GM12878 (cell line): ENCODE measurements around the gene OGFOD2.

Experiments
- BACH1 ChIP-seq: fragments of 450-650 bp; IDR thresholded peaks from 2 replicates; pipeline ENCODE4 v1.6.1; 2017; ENCODE audit warnings: mild to moderate bottlenecking, borderline replicate concordance
- CREB1 ChIP-seq: IDR thresholded peaks from 2 replicates; pipeline ENCODE4 v1.6.1; 2012; ENCODE audit warnings: low read depth, mild to moderate bottlenecking, inconsistent platforms
- IKZF1 ChIP-seq: fragments of 450-650 bp; conservative IDR thresholded peaks from 2 replicates; pipeline ENCODE4 v1.6.1; 2017; ENCODE audit warnings: antibody characterized with exemption, mild to moderate bottlenecking
- JUND ChIP-seq: IDR thresholded peaks from 2 replicates; pipeline ENCODE4 v1.6.1; 2012; ENCODE audit warnings: low read depth, mild to moderate bottlenecking, low read length, improper control_type of control experiment, moderate library complexity
- SIN3A ChIP-seq: IDR thresholded peaks from 2 replicates; pipeline ENCODE4 v1.6.1; 2012; ENCODE audit warnings: low read depth, low read length, improper control_type of control experiment
- WRNIP1 ChIP-seq: IDR thresholded peaks from 2 replicates; pipeline ENCODE4 v1.6.1; 2011; ENCODE audit warnings: low read depth, low read length, improper control_type of control experiment, borderline replicate concordance
- ZNF217 ChIP-seq: fragments of 450-650 bp; IDR thresholded peaks from 2 replicates; pipeline ENCODE4 v1.6.1; 2017; ENCODE audit warnings: antibody characterized with exemption, mild to moderate bottlenecking
- TF ChIP-seq, protein P1 (sequence below): IDR thresholded peaks from 2 replicates; pipeline ENCODE4 v1.6.1; 2012; ENCODE audit warnings: low read length, inconsistent platforms
- TF ChIP-seq, protein P2 (sequence below), 3 experiments: IDR thresholded peaks in 2 of 3; conservative IDR thresholded peaks in 1 of 3; 2 replicates each; pipeline ENCODE4 v1.5.1; 2011; ENCODE audit warnings: low read depth in 3 of 3, low read length in 3 of 3, mild to moderate bottlenecking in 3 of 3, control low read depth in 2 of 3, moderate library complexity in 2 of 3, inconsistent platforms in 1 of 3, mixed read lengths in 1 of 3; ENCODE audit not compliant: control insufficient read depth in 2 of 3, insufficient read depth in 1 of 3; ENCODE audit errors: extremely low read depth in 1 of 3
- TF ChIP-seq, protein P3 (sequence below): IDR thresholded peaks from 2 replicates; pipeline ENCODE4 v1.6.1; 2011; ENCODE audit warnings: low read depth, mild to moderate bottlenecking, low read length, moderate library complexity, borderline replicate concordance; ENCODE audit errors: extremely low read depth

DNA sequence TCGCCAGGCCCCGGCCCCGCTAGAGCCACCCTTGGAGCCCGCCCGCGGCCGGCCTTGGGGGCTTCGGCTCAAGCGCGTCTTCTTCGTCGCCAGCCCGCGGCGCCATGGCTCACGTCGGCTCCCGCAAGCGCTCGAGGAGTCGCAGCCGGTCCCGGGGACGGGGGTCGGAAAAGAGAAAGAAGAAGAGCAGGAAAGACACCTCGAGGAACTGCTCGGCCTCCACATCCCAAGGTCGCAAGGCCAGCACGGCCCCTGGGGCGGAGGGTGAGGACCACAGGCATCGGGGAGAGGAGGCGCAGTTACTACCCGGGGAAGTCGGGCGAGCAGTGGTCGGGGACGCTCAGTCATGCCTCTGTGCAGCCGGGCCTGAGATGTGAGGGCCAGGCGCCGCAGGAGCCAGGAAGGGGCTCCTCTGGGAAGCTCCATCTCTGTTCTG is 6.0 kb downstream of the OGFOD2 start:
- TF ChIP-seq, protein P1, sequence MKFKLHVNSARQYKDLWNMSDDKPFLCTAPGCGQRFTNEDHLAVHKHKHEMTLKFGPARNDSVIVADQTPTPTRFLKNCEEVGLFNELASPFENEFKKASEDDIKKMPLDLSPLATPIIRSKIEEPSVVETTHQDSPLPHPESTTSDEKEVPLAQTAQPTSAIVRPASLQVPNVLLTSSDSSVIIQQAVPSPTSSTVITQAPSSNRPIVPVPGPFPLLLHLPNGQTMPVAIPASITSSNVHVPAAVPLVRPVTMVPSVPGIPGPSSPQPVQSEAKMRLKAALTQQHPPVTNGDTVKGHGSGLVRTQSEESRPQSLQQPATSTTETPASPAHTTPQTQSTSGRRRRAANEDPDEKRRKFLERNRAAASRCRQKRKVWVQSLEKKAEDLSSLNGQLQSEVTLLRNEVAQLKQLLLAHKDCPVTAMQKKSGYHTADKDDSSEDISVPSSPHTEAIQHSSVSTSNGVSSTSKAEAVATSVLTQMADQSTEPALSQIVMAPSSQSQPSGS = no peak
- TF ChIP-seq, protein P2, sequence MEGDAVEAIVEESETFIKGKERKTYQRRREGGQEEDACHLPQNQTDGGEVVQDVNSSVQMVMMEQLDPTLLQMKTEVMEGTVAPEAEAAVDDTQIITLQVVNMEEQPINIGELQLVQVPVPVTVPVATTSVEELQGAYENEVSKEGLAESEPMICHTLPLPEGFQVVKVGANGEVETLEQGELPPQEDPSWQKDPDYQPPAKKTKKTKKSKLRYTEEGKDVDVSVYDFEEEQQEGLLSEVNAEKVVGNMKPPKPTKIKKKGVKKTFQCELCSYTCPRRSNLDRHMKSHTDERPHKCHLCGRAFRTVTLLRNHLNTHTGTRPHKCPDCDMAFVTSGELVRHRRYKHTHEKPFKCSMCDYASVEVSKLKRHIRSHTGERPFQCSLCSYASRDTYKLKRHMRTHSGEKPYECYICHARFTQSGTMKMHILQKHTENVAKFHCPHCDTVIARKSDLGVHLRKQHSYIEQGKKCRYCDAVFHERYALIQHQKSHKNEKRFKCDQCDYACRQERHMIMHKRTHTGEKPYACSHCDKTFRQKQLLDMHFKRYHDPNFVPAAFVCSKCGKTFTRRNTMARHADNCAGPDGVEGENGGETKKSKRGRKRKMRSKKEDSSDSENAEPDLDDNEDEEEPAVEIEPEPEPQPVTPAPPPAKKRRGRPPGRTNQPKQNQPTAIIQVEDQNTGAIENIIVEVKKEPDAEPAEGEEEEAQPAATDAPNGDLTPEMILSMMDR (IDR thresholded peaks at IDR 0.05 in 2 of 3, conservative IDR thresholded peaks at IDR 0.05 in 1 of 3; ENCODE audit: control insufficient read depth in 2 of 3, extremely low read depth in 1 of 3, insufficient read depth in 1 of 3, low read depth in 3 of 3, low read length in 3 of 3) = 0 out of 6 replicates have a peak, but pooled peaks of 1 of the 3 experiments have one; percentile 6
- TF ChIP-seq CREB1 = no peak
- no peak for TF ChIP-seq BACH1
- TF ChIP-seq SIN3A = no peak
- TF ChIP-seq ZNF217 = no peak
- no peak for TF ChIP-seq WRNIP1
- no peak for TF ChIP-seq JUND
- TF ChIP-seq IKZF1 = no peak
- TF ChIP-seq, protein P3, sequence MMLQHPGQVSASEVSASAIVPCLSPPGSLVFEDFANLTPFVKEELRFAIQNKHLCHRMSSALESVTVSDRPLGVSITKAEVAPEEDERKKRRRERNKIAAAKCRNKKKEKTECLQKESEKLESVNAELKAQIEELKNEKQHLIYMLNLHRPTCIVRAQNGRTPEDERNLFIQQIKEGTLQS = no peak
